ENCODE results near the gene YTHDF1.

YTHDF1 gene

DNA sequence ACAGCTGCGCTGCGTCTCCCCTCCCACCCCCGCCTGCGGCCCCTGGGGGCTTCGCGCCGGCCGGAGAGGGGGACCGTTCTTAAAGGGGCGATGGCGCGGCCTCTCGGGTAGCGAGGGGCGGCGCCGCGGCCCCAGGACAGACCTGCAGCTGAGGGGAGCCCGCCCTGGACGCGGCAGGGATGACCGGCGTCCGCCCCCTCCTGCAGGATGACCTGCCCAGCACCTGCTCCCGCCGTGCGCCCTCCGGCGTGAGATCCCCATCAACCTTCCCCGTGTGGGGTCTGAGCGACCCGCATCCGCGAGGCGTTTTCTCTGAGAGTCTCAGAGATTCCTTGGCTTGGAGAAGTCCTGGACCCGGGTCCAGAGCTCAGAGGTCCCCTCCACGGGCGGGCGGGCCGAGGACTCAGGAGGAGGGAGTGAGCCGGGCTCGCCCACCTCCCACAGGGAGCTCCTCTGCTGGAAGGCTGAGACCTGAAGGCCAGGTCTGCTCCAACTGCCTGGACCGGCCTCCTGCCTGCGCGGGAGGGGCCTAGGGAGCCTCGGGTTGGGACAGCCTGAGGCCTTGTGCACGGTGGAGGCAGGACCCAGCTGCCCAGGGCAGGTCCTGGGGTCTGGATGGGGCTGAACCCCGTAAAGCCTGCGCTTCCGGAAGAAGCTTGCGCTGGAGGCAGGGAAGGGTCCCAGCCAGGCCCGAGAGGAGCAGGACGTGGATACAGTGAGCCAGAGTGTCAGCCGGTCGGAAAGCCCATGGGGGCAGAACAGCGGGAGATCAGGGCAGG lies 38.9 kb upstream of the YTHDF1 start:
- H3K9me2 ChIP-seq (ENCODE audit: low read depth, low read length) = no peaks in the 10 kb centered on the region
- no peaks in the 10 kb centered on the region for H3F3A ChIP-seq (ENCODE audit: insufficient read depth, low read length)
- TF ChIP-seq EZH2 (IDR thresholded peaks at IDR 0.05; ENCODE audit: borderline replicate concordance, low read length) = no peak
- TF ChIP-seq CTCF (IDR thresholded peaks at IDR 0.05; ENCODE audit: low read length) = no peak
- no peak overlapping the region for H3K9ac ChIP-seq (ENCODE audit: low read length)
- H2AFZ ChIP-seq (ENCODE audit: low read length) = no peak overlapping the region
- H3K4me3 ChIP-seq (ENCODE audit: low read depth, low read length, poor library complexity, severe bottlenecking) = no peak overlapping the region
- H3K27me3 ChIP-seq (ENCODE audit: insufficient read depth, low read length) = no peaks in the 10 kb centered on the region
- H3K9me3 ChIP-seq (ENCODE audit: low read length) = no peaks in the 10 kb centered on the region
- H3K36me3 ChIP-seq (ENCODE audit: insufficient read depth, low read length) = no peaks in the 10 kb centered on the region
- H3K4me1 ChIP-seq (ENCODE audit: insufficient read depth, low read length, severe bottlenecking) = no peaks in the 10 kb centered on the region
- H3K4me2 ChIP-seq (ENCODE audit: low read length) = no peak overlapping the region
- no peak overlapping the region for H3K27ac ChIP-seq (ENCODE audit: low read depth, low read length, poor library complexity, severe bottlenecking)
- H3K79me2 ChIP-seq (ENCODE audit: insufficient read depth, low read length) = no peaks in the 10 kb centered on the region
- no peaks in the 10 kb centered on the region for H4K20me1 ChIP-seq (ENCODE audit: insufficient read depth, low read length)

DNA sequence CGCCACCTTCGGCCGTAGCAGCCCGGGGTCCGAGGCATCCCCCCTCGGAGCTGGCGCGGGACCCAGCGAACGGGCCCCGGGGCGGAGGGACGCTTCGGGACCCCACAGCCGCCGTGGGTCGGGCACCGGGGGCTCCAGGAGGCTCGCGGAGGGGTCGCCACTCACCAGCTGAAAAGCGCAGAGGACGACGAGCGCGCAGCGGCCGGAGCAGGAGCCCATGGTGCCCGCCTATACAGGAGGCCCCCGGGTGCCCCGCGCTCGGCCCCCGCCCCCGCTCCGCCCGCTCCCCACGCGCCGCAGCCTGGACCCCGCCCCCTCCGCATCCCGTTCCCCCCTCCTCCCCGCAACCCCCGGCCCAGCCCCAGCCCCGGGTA lies 38.3 kb upstream of the YTHDF1 start, which contains the start of gene NKAIN4:
TSS of gene NKAIN4 (minus strand) at position 232 of the 374 bp plus-strand sequence. CDS start at position 219, 13 bp downstream.
- no peak within 1 kb of the TSS for H3K27ac ChIP-seq (ENCODE audit: low read depth, low read length, poor library complexity, severe bottlenecking)
- H3K9me2 ChIP-seq (ENCODE audit: low read depth, low read length) = no peaks in the 10 kb centered on the region
- TF ChIP-seq EZH2 (IDR thresholded peaks at IDR 0.05; ENCODE audit: borderline replicate concordance, low read length) (no peak), CTCF (IDR thresholded peaks at IDR 0.05; ENCODE audit: low read length) (no peak)
- H3K9ac ChIP-seq (ENCODE audit: low read length) = no peak within 1 kb of the TSS
- H3K79me2 ChIP-seq (ENCODE audit: insufficient read depth, low read length) = no peaks in the 10 kb centered on the region
- no peaks in the 10 kb centered on the region for H3F3A ChIP-seq (ENCODE audit: insufficient read depth, low read length)
- H3K4me2 ChIP-seq (ENCODE audit: low read length) = no peak within 1 kb of the TSS
- H3K36me3 ChIP-seq (ENCODE audit: insufficient read depth, low read length) = no peaks in the 10 kb centered on the region
- H3K27me3 ChIP-seq (ENCODE audit: insufficient read depth, low read length) = no peaks in the 10 kb centered on the region
- H3K4me1 ChIP-seq (ENCODE audit: insufficient read depth, low read length, severe bottlenecking) = no peaks in the 10 kb centered on the region
- H3K4me3 ChIP-seq (ENCODE audit: low read depth, low read length, poor library complexity, severe bottlenecking) = no peak within 1 kb of the TSS
- no peaks in the 10 kb centered on the region for H3K9me3 ChIP-seq (ENCODE audit: low read length)
- H2AFZ ChIP-seq (ENCODE audit: low read length) = no peak within 1 kb of the TSS
- H4K20me1 ChIP-seq (ENCODE audit: insufficient read depth, low read length) = no peaks in the 10 kb centered on the region

DNA sequence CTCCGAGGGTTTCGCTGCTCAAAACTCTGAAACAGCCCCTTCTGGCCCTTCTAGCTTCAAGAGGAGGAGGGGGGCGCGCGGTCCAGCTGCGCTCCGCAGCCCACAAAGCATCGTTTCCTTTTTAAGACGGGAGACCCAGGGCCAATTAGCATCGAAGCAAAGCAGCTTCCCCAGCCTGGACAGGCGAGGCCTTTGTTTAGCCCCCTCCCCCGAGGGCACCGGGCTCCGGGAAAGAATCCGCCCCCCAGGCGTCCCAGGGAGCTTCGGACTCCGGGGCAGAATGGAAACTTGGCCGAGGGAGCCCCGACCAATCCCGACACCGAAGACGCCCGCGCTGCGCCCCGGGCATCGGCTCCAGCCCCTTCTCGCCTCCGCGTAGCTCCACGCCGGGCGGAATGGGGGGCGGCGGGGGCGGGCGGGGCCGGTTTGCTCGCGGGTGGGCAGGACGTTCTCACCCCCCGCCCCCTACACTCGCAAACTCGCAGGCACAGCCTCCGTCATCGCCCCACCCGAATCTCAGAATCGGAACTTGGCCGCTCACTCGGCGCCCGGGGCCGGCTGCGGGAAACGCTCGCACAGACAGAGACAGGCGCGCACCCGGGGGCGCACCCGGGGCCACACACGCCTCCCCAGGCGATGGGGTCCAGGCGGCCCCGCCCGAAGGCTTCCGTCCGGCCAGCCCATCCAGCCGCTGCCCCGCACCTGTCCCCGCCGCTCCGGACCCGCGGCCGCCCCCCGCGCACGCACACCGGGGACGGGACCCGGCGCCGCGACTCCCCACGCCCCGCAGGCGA lies 37.7 kb upstream of the YTHDF1 start:
- Histone ChIP-seq H4K20me1 (ENCODE audit: insufficient read depth, low read length) (no peaks in the 10 kb centered on the region), H3K36me3 (ENCODE audit: insufficient read depth, low read length) (no peaks in the 10 kb centered on the region), H3K9me3 (ENCODE audit: low read length) (no peaks in the 10 kb centered on the region), H3K27me3 (ENCODE audit: insufficient read depth, low read length) (no peaks in the 10 kb centered on the region), H2AFZ (ENCODE audit: low read length) (no peak overlapping the region), H3F3A (ENCODE audit: insufficient read depth, low read length) (no peaks in the 10 kb centered on the region), H3K4me1 (ENCODE audit: insufficient read depth, low read length, severe bottlenecking) (no peaks in the 10 kb centered on the region), H3K9me2 (ENCODE audit: low read depth, low read length) (no peaks in the 10 kb centered on the region), H3K4me3 (ENCODE audit: low read depth, low read length, poor library complexity, severe bottlenecking) (no peak overlapping the region), H3K4me2 (ENCODE audit: low read length) (no peak overlapping the region), H3K79me2 (ENCODE audit: insufficient read depth, low read length) (no peaks in the 10 kb centered on the region), H3K27ac (ENCODE audit: low read depth, low read length, poor library complexity, severe bottlenecking) (no peak overlapping the region), H3K9ac (ENCODE audit: low read length) (no peak overlapping the region)
- TF ChIP-seq EZH2 (IDR thresholded peaks at IDR 0.05; ENCODE audit: borderline replicate concordance, low read length) = no peak
- TF ChIP-seq CTCF (IDR thresholded peaks at IDR 0.05; ENCODE audit: low read length) = no peak
